Measurements from ENCODE around the gene PFN3. TPM values are rescaled to one million over a fixed set of nuclear protein-coding genes. Genes with fewer than 3 reads are reported as not detected.
"Not testable (repeated sequence)": the region's sequence is repeated elsewhere in the genome, so short reads cannot be mapped to it uniquely, and the experiment has no call there.

The PFN3 gene
- total RNA-seq, 1 donor from 2014 or later: not detected

DNA sequence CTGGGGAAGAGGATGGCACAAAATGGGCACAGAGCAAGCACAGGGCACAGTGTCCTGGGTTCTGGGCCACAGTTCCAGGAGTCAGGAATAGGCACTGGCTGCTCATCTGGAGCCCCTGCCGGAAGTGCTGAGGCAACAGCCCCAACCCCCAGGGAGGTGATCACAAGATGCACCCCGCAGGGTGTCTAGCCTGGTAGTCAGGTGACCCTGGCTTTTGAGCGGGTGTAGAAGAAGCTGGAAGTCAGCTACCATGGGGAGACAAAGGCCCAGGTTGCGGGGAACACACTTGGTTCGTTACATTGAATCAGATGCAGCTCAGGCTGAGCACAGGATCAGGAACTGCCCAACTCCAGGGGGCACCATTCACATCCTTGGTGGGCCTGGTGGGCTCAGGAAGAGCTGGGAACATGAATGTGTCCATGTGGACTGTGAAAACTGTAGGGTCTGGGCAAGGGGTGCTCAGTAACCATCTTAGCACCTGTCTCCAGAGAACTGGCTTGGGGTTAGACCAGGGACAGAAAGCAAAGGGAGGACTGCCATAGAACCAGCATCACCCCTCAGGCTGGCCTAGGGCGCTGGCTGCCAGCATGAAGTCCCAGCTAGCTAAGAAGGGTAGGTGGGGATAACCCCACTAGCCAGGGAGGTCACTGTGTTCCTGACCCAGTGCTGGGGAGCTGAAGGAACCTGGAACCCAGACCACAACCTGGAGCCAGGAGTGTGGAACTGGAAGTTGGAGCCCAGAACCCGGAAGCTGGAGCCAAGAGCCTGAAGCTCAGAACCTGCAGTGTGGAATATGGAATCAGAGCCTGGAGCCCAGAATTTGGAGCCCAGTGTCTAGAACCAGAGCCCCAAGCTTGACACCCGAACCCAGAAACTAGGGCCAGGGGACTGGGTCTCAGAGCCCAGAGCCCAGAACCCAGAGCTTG lies 22.3 kb downstream of the PFN3 start:
- intact Hi-C loops (cut with micrococcal nuclease): no loop called here
- peaks cover 31% of the 10 kb centered on the region for H3K4me1 Mint-ChIP-seq (ENCODE audit: low read depth)
- peaks cover 4% of the 10 kb centered on the region for H3K27me3 Mint-ChIP-seq (ENCODE audit: insufficient read depth)
- H3K9me3 Mint-ChIP-seq: no peaks in the 10 kb centered on the region
- H3K27ac Mint-ChIP-seq: no peak overlapping the region
- no peak for DNase-seq (ENCODE audit: low spot score)
- H3K4me3 Mint-ChIP-seq: no peak overlapping the region
- H3K36me3 Mint-ChIP-seq (ENCODE audit: low read depth): peaks cover 4% of the 10 kb centered on the region

DNA sequence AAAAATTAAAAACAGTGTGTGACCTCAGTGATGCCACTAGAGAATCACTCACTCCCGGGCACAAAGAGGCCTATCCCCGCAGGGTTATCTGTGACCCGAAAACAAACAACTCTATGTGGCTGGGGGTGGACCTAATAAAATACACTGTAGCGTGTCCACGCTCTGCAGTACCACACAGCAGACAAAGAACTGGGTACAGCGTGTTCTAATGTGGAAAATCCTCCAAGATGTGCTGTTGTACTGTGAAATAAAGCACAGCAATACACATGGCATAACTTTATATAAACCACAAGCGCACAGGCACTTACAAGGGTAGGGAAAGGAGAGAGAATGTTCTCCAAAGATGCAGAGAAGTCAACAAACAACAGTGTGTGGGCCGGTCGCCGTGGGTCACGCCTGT lies 24.4 kb downstream of the PFN3 start:
- peaks cover 46% of the 10 kb centered on the region for H3K4me1 Mint-ChIP-seq (ENCODE audit: low read depth)
- no peak for DNase-seq (ENCODE audit: low spot score)
- no peak overlapping the region for H3K4me3 Mint-ChIP-seq
- H3K27me3 Mint-ChIP-seq (ENCODE audit: insufficient read depth): no peaks in the 10 kb centered on the region
- peak overlapping the region; percentile 18 for H3K27ac Mint-ChIP-seq
- no peaks in the 10 kb centered on the region for H3K9me3 Mint-ChIP-seq
- H3K36me3 Mint-ChIP-seq (ENCODE audit: low read depth): peaks cover 5% of the 10 kb centered on the region
- intact Hi-C loops (cut with micrococcal nuclease): no loop called here

DNA sequence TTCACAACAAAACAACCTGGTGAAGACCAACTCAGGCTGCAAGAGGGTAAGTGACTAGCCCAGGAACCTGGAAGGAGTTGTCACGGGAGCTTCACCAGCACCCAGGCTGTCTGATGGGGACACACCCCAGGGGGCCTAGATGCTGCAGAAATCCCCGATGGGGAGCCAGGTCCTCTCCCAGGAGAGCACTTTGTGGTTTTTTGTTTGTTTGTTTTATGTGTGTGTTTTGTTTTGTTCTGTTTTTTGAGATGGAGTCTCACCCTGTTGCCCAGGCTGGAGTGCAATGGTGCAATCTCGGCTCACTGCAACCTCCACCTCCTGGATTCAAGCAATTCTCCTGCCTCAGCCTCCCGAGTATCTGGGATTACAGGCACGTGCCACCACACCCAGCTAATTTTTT lies 24.9 kb downstream of the PFN3 start:
- intact Hi-C loops (cut with micrococcal nuclease); H3K9me3 Mint-ChIP-seq; H3K27me3 Mint-ChIP-seq (ENCODE audit: insufficient read depth); H3K27ac Mint-ChIP-seq; DNase-seq (ENCODE audit: low spot score); H3K4me3 Mint-ChIP-seq; H3K36me3 Mint-ChIP-seq (ENCODE audit: low read depth): not testable (repeated sequence)
- H3K4me1 Mint-ChIP-seq (ENCODE audit: low read depth): peaks cover 46% of the 10 kb centered on the region

DNA sequence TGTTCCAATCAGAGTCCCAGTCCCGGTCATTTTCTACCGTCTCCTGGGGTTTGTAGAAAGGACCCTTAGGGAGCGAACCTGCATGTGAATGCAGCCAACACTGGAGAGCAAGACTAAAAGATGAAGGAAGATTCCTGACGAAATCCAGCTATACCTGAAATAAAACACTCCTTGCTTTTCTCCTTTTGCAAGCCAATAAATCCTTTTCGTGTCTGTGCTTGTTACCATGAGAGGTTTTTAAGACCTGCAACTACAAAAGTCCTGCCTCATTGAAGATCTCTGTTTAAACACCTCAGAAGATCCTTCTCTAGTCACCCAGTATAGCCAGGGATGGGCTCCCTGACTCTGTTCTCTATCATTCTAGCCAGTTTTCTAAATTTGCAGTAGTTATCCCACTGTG lies 26.2 kb downstream of the PFN3 start:
- Mint-ChIP-seq H3K36me3 (ENCODE audit: low read depth) (peaks cover 8% of the 10 kb centered on the region), H3K9me3 (no peaks in the 10 kb centered on the region), H3K4me3 (no peak overlapping the region), H3K27me3 (ENCODE audit: insufficient read depth) (no peaks in the 10 kb centered on the region), H3K27ac (peak overlapping the region; percentile 20), H3K4me1 (ENCODE audit: low read depth) (peaks cover 44% of the 10 kb centered on the region)
- no peak for DNase-seq (ENCODE audit: low spot score)
- intact Hi-C loops (cut with micrococcal nuclease): no loop called here

DNA sequence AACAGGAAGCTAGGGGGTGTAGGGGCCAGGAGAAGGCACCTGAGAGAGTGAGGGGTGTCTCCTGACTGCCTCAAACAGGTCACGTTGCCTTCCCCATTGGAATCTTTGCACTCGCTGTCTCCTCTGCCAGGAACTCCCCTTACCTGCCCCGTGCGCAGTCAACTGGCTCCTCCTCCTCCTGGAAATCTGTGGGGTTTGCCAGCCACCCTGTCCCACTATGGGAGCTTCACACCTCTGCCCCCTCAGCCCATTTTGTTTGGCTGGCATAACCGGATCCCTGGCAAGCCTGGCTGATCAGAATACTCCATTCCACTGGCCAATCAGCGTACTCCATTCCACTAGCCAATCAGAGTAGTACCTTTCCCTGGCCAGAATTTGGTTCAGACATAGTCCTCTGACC lies 26.7 kb downstream of the PFN3 start:
- Mint-ChIP-seq H3K4me3 (no peak overlapping the region), H3K36me3 (ENCODE audit: low read depth) (peaks cover 12% of the 10 kb centered on the region), H3K9me3 (no peaks in the 10 kb centered on the region), H3K4me1 (ENCODE audit: low read depth) (peaks cover 45% of the 10 kb centered on the region), H3K27me3 (ENCODE audit: insufficient read depth) (no peaks in the 10 kb centered on the region), H3K27ac (peak overlapping the region; percentile 20)
- DNase-seq (ENCODE audit: low spot score): no peak
- intact Hi-C loops (cut with micrococcal nuclease): no loop called here

DNA sequence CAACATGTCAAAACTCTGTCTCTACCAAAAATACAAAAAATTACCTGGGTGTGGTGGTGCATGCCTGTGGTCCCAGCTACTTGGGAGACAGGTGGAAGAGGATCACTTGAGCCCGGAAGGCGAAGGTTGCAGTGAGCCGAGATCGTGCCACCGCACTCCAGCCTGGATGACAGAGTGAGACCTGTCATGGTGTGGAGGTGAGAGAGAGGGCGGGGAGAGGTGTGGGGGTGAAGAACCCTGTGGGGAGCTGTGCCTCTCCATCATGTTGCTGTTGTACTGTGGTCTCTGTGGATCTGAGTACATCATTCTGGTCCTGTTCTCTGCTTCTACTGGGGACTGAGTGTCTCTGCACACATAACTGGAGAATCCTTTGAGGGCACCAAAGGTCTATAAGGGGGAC lies 27.6 kb downstream of the PFN3 start:
- Mint-ChIP-seq H3K36me3 (ENCODE audit: low read depth) (peaks cover 20% of the 10 kb centered on the region), H3K9me3 (no peaks in the 10 kb centered on the region), H3K4me3 (peak overlapping the region; percentile 59), H3K27me3 (ENCODE audit: insufficient read depth) (no peaks in the 10 kb centered on the region), H3K4me1 (ENCODE audit: low read depth) (peaks cover 51% of the 10 kb centered on the region), H3K27ac (peak overlapping the region; percentile 86)
- intact Hi-C loops (cut with micrococcal nuclease): no loop called here
- DNase-seq (ENCODE audit: low spot score): no peak

DNA sequence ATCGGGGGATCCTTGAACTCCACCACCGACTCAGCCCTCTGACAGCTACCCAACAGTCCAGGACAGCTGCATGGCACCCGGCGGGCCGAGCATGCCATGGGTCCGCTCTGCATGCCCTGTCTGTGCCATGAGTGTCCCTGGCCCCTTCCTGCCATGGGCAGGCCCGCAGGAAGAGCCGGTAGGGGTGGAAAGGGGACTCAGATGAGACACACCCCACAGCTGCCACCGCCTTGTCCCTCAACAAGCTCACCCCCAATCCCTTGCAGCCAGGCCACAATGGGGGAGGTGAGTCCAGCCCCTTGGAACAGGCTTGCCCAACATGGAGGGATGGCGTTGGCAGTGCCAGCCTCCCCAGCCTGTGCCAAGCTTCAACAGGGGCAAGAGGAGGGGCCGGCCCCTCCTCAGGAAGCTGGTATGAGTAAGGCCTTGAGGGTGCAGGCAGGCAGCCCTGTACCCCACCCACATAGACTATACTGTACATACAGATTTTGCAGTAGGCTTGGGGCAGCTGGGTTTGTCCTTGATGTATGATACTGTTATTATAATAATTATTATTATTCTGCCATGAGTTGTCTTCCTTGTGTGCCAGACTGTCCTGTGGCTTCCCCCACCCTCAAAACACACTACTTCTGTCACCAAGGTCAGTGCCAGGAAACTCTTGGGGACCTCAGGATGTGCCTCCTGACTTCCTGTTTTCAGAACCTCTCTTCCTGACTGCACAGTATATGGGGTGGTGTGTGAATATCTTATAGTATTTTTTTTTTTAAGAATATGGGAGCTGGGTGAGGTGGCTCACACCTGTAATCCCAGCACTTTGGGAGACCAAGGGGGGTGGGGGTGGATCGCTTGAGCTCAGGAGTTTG lies 28.2 kb downstream of the PFN3 start:
- H3K4me3 Mint-ChIP-seq: peak overlapping the region; percentile 69
- peak overlapping the region; percentile 86 for H3K27ac Mint-ChIP-seq
- no peaks in the 10 kb centered on the region for H3K27me3 Mint-ChIP-seq (ENCODE audit: insufficient read depth)
- intact Hi-C loops (cut with micrococcal nuclease): no loop called here
- H3K36me3 Mint-ChIP-seq (ENCODE audit: low read depth): peaks cover 20% of the 10 kb centered on the region
- H3K4me1 Mint-ChIP-seq (ENCODE audit: low read depth): peaks cover 51% of the 10 kb centered on the region
- H3K9me3 Mint-ChIP-seq: no peaks in the 10 kb centered on the region
- DNase-seq (ENCODE audit: low spot score): no peak

DNA sequence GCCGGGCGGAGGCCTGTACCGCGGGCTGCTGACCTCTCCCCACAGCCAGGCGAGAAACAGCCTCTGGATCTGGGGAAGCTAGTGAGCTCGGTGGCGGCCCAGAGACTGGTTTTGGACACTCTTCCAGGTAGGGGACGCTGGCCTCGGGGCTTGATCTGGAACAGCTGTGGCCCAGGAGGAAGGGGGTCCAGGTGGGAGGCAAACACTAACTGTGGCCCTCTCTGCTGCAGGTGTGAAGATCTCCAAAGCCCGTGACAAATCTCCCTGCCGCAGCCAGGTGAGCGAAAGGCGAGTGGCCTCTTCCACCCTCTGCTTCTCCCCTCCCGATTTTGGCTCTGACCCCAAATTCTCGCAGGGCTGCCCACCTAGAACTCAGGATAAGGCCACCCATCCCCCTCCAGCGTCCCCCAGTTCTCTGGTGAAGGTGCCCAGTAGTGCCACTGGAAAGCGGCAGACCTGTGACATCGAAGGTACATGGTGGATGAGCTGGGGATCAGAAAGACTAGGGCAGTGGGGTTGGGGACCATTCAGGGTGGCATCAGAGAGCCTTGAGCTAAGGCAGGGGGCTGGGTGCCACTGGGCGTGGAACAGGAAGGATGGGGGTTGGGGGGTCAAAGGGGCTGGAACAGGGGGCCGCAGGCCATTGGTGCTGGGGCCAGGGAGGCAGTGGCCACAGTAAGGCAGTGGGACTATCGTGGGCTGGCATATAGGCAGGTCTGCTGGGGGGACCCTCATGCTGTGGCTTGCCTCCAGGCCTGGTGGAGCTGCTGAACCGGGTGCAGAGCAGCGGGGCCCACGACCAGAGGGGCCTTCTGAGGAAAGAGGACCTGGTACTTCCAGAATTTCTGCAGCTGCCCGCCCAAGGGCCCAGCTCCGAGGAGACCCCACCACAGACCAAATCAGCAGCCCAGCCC lies 29.1 kb downstream of the PFN3 start:
- Mint-ChIP-seq H3K4me3 (peak overlapping the region; percentile 69), H3K36me3 (ENCODE audit: low read depth) (peaks cover 22% of the 10 kb centered on the region), H3K27ac (no peak overlapping the region), H3K4me1 (ENCODE audit: low read depth) (peaks cover 51% of the 10 kb centered on the region), H3K27me3 (ENCODE audit: insufficient read depth) (no peaks in the 10 kb centered on the region), H3K9me3 (no peaks in the 10 kb centered on the region)
- intact Hi-C loops (cut with micrococcal nuclease): no loop called here
- no peak for DNase-seq (ENCODE audit: low spot score)

DNA sequence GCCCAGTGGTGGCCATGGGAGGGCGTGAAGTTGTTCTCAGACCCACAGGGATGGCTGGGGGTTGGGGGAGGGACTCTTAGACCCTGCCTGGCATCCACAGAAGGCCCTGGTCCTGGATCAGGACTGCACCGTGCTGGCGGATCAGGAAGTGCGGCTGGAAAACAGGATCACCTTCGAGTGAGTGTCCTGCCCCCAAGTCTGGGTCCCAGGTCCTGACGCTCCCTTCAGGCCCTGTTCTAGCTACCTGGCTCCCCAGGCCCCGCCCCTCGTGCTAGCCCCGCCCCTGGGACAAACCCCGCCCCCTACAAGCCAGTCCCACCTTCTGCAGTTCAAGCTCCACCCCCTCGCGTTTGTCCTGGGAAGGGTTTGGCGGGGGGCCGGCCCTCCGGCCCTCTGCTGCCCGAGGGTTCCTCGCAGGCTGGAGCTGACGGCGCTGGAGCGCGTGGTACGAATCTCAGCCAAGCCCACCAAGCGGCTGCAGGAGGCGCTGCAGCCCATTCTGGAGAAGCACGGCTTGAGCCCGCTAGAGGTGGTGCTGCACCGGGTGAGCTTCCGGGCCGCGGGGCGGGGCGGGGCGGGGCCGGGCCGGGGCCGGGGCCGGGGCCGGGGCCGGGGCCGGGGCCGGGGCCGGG lies 29.9 kb downstream of the PFN3 start:
- peak; percentile 48 for DNase-seq (ENCODE audit: low spot score)
- no peaks in the 10 kb centered on the region for H3K9me3 Mint-ChIP-seq
- peaks cover 55% of the 10 kb centered on the region for H3K4me1 Mint-ChIP-seq (ENCODE audit: low read depth)
- peak overlapping the region; percentile 61 for H3K4me3 Mint-ChIP-seq
- intact Hi-C loops (cut with micrococcal nuclease): no loop called here
- peaks cover 26% of the 10 kb centered on the region for H3K36me3 Mint-ChIP-seq (ENCODE audit: low read depth)
- peaks cover 2% of the 10 kb centered on the region for H3K27me3 Mint-ChIP-seq (ENCODE audit: insufficient read depth)
- no peak overlapping the region for H3K27ac Mint-ChIP-seq

DNA sequence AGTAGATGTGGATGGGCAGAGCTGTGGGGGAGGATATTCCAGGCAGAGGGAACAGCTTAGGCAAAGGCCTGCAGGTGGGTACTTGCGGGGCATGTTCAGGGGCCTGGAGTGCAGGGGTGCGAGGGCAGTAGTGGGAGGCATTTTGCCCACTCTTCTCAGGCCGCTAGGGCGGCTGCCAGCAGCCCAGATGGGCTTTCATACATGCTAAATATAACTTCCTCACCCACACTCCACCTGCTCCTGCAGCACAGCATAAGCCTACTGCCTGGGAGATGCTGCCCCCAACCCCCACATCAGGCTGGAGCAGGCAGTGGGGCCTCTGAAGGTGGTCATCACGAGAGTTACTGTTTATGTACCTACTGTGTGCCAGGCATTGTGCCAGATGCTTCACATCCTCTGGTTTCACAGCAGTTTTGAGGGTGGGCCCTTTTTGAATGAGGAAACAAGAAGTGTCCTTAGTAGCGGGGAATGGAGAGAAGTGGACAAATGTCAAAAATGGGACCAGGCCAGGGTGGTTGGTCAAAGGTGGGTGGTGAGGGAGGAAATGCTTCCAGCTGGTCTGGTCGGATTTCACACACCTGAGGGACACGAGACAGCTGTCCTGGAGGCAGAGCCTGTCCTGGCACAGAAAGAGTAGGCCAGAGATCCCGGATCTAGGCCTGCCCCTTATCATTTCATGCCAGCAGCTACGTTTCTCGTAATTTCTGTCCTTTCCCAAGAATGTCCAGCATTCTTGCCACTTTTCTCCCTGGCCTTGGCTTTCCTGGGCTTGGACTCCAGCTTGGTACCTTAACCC lies 30.6 kb downstream of the PFN3 start:
- Mint-ChIP-seq H3K27ac (peak overlapping the region; percentile 34), H3K4me3 (no peak overlapping the region), H3K36me3 (ENCODE audit: low read depth) (peaks cover 28% of the 10 kb centered on the region), H3K9me3 (no peaks in the 10 kb centered on the region), H3K4me1 (ENCODE audit: low read depth) (peaks cover 60% of the 10 kb centered on the region), H3K27me3 (ENCODE audit: insufficient read depth) (peaks cover 2% of the 10 kb centered on the region)
- intact Hi-C loops (cut with micrococcal nuclease): loop anchor here (1.0 kb wide), 1 partner anchor 19 kb away; the partner anchor contains the start of gene LMAN2
- no peak for DNase-seq (ENCODE audit: low spot score)

DNA sequence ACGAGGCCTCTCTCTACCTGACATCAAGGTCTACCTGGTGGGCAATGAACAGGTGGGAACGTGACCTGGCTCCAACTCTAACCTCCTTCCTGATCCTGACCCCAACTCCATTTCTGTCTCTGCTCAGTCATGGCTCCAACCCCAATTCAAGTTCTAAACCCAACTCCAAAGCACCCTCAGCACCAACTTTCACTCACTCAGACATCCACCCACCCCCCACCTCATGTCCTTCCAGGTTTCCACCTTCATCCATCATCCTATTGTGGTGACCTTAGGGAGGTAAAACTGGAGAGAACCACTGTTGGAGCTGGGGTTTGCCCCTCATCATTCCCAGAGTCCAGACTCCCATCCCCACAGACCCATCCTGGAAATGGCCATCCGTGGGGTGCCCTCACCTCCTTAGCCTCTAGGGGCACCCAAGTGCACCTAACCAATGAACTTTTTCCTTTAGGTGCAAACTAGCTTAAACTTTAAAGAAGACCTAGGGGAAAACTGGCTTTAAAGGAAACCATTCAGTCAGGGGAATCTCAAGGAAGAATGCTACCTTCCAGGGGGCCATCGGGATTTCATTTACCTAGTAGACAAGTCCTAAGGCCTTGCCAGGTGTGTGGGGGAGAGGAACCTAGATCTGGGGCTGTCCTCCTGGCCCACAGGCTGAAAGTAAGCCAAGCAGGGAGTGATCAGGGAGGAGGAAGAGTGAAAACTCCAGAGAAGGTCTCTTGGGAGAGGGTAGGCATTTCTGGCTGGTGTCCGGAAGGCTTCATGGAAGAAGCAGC lies 31.4 kb downstream of the PFN3 start:
- H3K4me3 Mint-ChIP-seq: no peak overlapping the region
- DNase-seq (ENCODE audit: low spot score): no peak
- H3K27me3 Mint-ChIP-seq (ENCODE audit: insufficient read depth): peaks cover 2% of the 10 kb centered on the region
- intact Hi-C loops (cut with micrococcal nuclease): loop anchor here (1.0 kb wide), 1 partner anchor 18 kb away; the partner anchor contains the start of gene LMAN2
- H3K9me3 Mint-ChIP-seq: no peaks in the 10 kb centered on the region
- H3K4me1 Mint-ChIP-seq (ENCODE audit: low read depth): peaks cover 62% of the 10 kb centered on the region
- peak overlapping the region; percentile 55 for H3K27ac Mint-ChIP-seq
- peaks cover 30% of the 10 kb centered on the region for H3K36me3 Mint-ChIP-seq (ENCODE audit: low read depth)

Measured in activated T-helper 1 cell treated with anti-CD3 and anti-CD28 coated beads, Interleukin-12 subunit alpha, Interleukin-12 subunit beta, Interleukin-2, Interleukin-4 antibody, amounts not matched to agents 30 ng/mL and 10 ng/mL and 1 ng/mL, durations not matched to agents 14 hours and 24 hours and 36 hours (primary cell).